Measurements from ENCODE around the gene CDH23. TPM values are rescaled to one million over a fixed set of nuclear protein-coding genes. Genes with fewer than 3 reads are reported as not detected.
"Not testable (repeated sequence)": the region's sequence is repeated elsewhere in the genome, so short reads cannot be mapped to it uniquely, and the experiment has no call there.

The CDH23 gene
- total and polyA plus RNA-seq, 2 donors (not counting 1 experiment from before 2014, with no cell fraction given): 0.37 to 0.89 TPM

- intact Hi-C loops (cut with micrococcal nuclease): loop anchor here (2.0 kb wide), 1 partner anchor 14 kb away; no protein-coding TSS in a partner anchor
- H3K9me3 Mint-ChIP-seq (ENCODE audit: insufficient read depth); H2AFZ ChIP-seq (ENCODE audit: insufficient read depth, low read depth, low read length, poor library complexity, severe bottlenecking); H4K20me1 ChIP-seq (ENCODE audit: control insufficient read depth, insufficient read depth, low read length, poor library complexity, severe bottlenecking); H3K79me2 ChIP-seq (ENCODE audit: control insufficient read depth, insufficient read depth, low read length); H3K4me3 ChIP-seq (ENCODE audit: control extremely low read depth in 1 of 5, extremely low read depth in 1 of 5, insufficient read depth in 1 of 5, low read depth in 2 of 5, low read length in 4 of 5); H3K9me3 ChIP-seq (ENCODE audit: control extremely low read depth in 1 of 3, control insufficient read depth in 2 of 3, insufficient read depth in 1 of 3, low read length in 2 of 3); DNase-seq; H3K9ac ChIP-seq (ENCODE audit: low read length); H3K27me3 ChIP-seq (replicated peaks in 1 of 4; ENCODE audit: control extremely low read depth in 1 of 4, control insufficient read depth in 3 of 4, insufficient read depth in 4 of 4, low read length in 3 of 4); H3K27me3 Mint-ChIP-seq; ATAC-seq (ENCODE audit: low read depth): not testable (repeated sequence)
- POLR2A ChIA-PET: interaction anchor here (2.2 kb wide), 1 partner anchor 18 kb away, joined by 8 read pairs; no protein-coding TSS in a partner anchor
- Mint-ChIP-seq H3K27ac (peak overlapping the region; percentile 92), H3K4me1 (peaks cover 25% of the 10 kb centered on the region), H3K4me3 (peak overlapping the region; percentile 61)
- WGBS (ENCODE audit: insufficient coverage): 97% methylated on average over 10 of the region's 10 CpGs
- peak overlapping the region; percentile 34 to 60 for H3K27ac ChIP-seq (ENCODE audit: low read length in 2 of 2)
- CTCF ChIA-PET: interaction anchor here (1.0 to 2.1 kb wide), 3 partner anchors 14 to 25 kb away, joined by 3 to 4 read pairs (median 3); no protein-coding TSS in a partner anchor
- peaks cover 12 to 31% of the 10 kb centered on the region in 2 donors for H3K4me1 ChIP-seq (ENCODE audit: control insufficient read depth in 2 of 2, insufficient read depth in 2 of 2, low read length in 2 of 2)
- peak overlapping the region; percentile 61 for H3K4me2 ChIP-seq (replicated peaks; ENCODE audit: low read depth, low read length, poor library complexity, severe bottlenecking)
- peaks cover 1 to 18% of the 10 kb centered on the region in 2 experiments for H3K36me3 ChIP-seq (replicated peaks in 1 of 2; ENCODE audit: control extremely low read depth in 1 of 2, control insufficient read depth in 1 of 2, extremely low read depth in 1 of 2, insufficient read depth in 2 of 2, low read length in 1 of 2)
Measured at GRCh38 chr10:71358906-71359305, 37.8 kb upstream of the CDH23 start.

- ATAC-seq (ENCODE audit: low read depth) (peak; percentile 78), DNase-seq (peak; percentile 69)
- TF ChIP-seq EZH2 (IDR thresholded peaks at IDR 0.05; ENCODE audit: borderline replicate concordance, insufficient read depth, low read depth, low read length, poor library complexity, severe bottlenecking) (no peak), CTCF (IDR thresholded peaks at IDR 0.05) (no peak)
- H3K4me1 Mint-ChIP-seq: peaks cover 25% of the 10 kb centered on the region
- Histone ChIP-seq H4K20me1 (ENCODE audit: control insufficient read depth, insufficient read depth, low read length, poor library complexity, severe bottlenecking) (no peaks in the 10 kb centered on the region), H3K27me3 (replicated peaks in 1 of 4; ENCODE audit: control extremely low read depth in 1 of 4, control insufficient read depth in 3 of 4, insufficient read depth in 4 of 4, low read length in 3 of 4) (no peaks in the 10 kb centered on the region), H2AFZ (ENCODE audit: insufficient read depth, low read depth, low read length, poor library complexity, severe bottlenecking) (peak overlapping the region; percentile 68), H3K4me2 (replicated peaks; ENCODE audit: low read depth, low read length, poor library complexity, severe bottlenecking) (peak overlapping the region; percentile 61), H3K4me1 (ENCODE audit: control insufficient read depth in 2 of 2, insufficient read depth in 2 of 2, low read length in 2 of 2) (peaks cover 12 to 31% of the 10 kb centered on the region in 2 donors), H3K36me3 (replicated peaks in 1 of 2; ENCODE audit: control extremely low read depth in 1 of 2, control insufficient read depth in 1 of 2, extremely low read depth in 1 of 2, insufficient read depth in 2 of 2, low read length in 1 of 2) (peaks cover 1 to 18% of the 10 kb centered on the region in 2 experiments), H3K27ac (ENCODE audit: low read length in 2 of 2) (peak overlapping the region; percentile 34 to 60), H3K4me3 (ENCODE audit: control extremely low read depth in 1 of 5, extremely low read depth in 1 of 5, insufficient read depth in 1 of 5, low read depth in 2 of 5, low read length in 4 of 5) (peak overlapping the region in 1 of 5 experiments; percentile 14), H3K79me2 (ENCODE audit: control insufficient read depth, insufficient read depth, low read length) (no peaks in the 10 kb centered on the region), H3K9ac (ENCODE audit: low read length) (peak overlapping the region; percentile 47), H3K9me3 (ENCODE audit: control extremely low read depth in 1 of 3, control insufficient read depth in 2 of 3, insufficient read depth in 1 of 3, low read length in 2 of 3) (no peaks in the 10 kb centered on the region)
- no peaks in the 10 kb centered on the region for H3K27me3 Mint-ChIP-seq
- POLR2A ChIA-PET: interaction anchor here (2.2 kb wide), 1 partner anchor 18 kb away, joined by 8 read pairs; no protein-coding TSS in a partner anchor
- no peaks in the 10 kb centered on the region for H3K9me3 Mint-ChIP-seq (ENCODE audit: insufficient read depth)
- H3K4me3 Mint-ChIP-seq: peak overlapping the region; percentile 61
- CTCF ChIA-PET: interaction anchor here (1.0 to 2.1 kb wide), 5 partner anchors 13 to 537 kb away, joined by 3 to 4 read pairs (median 3); no protein-coding TSS in a partner anchor
- H3K27ac Mint-ChIP-seq: peak overlapping the region; percentile 92
- WGBS (ENCODE audit: insufficient coverage): 20% methylated on average over 4 of the region's 9 CpGs
- intact Hi-C loops (cut with micrococcal nuclease): loop anchor here (2.0 kb wide), 1 partner anchor 13 kb away; no protein-coding TSS in a partner anchor
Measured at GRCh38 chr10:71359364-71360046, 37.2 kb upstream of the CDH23 start.
